GM21619 (cell line): Measurements from ENCODE around the gene CCDC157.
A peak's percentile ranks its signal among the peaks of the same experiment; 100 is the strongest.

Experiments used
- ATAC-seq: cut with Tn5 transposase; IDR thresholded peaks from one replicate; pipeline ENCODE4 v1.9.1; 2021; ENCODE audit not compliant: unreplicated experiment

The CCDC157 gene

GRCh38 chr22:30356449-30357235 lies at the start of gene CCDC157, which contains the start of gene SF3A1:
CCDC157 (plus strand) TSS chr22:30357007; CDS start chr22:30366001, 8,994 bp downstream.
SF3A1 (minus strand) TSS chr22:30356894; CDS start chr22:30356792, 102 bp downstream.
- ATAC-seq = peak; percentile 82

GRCh38 chr22:30307041-30307574 lies 49.7 kb upstream of the CCDC157 start:
- no peak for ATAC-seq

DNA sequence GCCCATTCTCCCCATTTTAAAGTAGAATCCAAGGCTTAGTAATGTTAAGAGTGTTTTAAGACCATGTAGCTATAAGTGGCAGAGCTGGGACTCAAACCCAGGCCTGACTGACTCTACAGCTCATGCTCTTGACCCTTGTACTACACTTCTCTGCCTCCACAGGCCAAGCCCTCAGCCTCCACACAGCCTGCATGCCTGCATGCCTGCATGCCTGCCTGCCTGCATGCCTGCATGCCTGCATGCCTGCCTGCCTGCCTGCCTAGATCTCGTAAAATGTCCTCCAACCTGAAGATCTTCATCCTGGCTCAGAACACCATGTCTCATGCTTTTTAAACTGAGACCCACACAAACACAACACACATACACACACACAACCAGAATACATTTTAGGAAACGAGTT lies 48.7 kb upstream of the CCDC157 start:
- no peak for ATAC-seq

DNA sequence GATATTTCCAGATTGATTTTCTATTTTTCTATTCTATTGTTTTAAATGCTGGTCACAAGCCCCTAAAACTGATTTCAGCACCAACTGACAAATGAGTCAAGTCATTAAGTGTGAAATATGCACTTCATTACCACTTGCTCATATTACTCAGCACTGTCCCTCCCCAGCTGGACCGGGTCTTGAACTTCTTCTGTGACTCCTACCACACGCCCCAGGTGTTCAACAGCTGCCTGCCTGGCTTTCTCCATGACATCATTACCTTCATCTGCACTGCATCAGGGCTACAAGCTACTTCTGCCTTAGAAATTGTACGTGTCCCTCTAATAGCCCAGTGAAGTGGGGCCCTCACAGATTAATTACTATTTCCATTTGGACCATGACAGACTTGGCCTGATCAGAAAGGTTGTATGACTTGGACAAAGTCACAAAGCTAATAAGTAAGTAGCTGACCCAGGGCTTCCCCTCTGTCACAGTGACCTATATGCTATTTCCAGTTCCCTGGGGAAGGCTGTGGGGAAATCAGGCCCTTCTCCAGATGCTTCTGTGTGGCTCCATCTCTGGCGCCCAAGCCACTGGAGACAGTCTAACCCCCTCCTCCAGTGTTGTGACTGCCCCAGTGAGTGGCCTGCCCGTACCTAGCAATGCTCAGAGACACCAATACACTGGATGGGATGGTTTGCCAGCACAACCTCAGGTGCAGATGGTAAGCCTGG lies 48.1 kb upstream of the CCDC157 start:
- no peak for ATAC-seq

GRCh38 chr22:30309951-30310741 lies 46.7 kb upstream of the CCDC157 start:
- ATAC-seq = no peak

GRCh38 chr22:30310881-30311771 lies 45.7 kb upstream of the CCDC157 start:
- ATAC-seq = no peak

DNA sequence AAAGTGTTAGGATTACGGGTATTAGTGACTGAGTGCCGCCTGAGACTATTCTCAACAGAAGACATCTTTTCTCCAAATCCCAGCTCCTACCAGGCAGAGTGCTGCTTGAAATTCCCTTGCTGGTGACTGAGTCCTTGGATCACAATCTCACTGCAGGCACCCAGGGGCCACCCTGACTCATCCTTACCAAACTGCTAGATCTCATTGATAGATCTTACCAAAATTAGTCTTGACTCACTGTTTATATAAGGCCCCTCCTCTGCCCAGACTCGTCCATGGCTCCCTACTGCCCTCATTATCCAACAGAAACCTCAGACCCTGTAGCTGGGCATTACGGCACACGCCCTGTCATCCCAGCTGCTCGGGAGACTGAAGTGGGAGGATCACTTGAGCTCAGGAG lies 44.8 kb upstream of the CCDC157 start:
- ATAC-seq = no peak

DNA sequence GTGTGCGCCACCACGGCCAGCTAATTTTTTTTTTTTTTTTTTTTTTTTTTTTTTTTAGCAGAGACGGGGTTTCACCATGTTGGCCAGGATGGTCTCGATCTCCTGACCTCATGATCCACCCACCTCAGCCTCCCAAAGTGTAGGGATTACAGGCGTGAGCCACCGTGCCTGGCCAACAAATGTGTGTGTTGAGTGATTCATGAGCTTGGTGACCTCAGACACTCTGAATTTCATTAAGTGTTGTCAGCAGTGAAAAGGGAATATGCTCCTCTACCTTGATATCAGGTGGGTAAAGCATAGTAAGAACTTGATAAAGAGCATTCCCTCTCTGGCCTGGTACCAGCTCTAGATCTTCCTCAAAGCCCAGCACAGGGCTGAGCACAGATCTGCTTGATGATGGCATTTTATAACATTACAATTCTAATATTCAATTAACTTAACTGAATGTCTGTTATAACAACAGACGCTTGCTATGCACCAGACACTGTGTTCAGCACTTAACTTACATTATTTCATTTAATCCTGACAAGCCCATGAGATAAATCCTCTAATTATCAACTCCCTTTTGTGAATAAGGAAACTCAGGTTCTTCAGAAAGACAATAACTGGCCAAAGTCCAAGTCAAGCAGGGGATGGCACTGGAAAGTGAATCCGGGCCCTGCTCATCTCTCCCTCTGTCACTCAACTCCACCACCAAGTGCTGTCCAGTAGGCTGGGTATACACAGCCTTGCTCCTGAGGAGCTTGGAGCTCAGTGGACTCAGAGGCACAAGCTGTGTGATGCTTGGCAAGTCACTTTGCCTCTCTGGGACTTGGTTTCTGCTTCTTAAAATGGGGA lies 43.1 kb upstream of the CCDC157 start:
- ATAC-seq = no peak

DNA sequence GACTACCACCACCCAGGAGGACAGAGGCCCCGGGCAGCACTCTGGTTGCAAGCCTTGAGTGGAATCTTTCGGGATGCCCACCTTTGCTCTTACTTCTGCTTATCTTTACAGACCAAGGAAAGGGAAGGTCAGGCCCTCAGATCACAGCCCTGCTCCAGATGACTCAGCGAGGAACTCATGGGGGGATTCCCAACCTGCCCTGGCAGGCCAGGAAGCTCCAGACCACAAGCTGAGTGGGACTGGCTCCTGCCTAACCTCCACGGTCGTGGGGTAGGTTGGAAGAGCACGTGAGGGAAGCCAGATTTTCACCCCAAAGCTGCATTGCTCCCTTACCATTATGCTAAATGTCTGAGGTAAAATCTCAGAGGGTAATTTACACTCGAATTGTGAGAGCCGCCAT lies 41.9 kb upstream of the CCDC157 start:
- ATAC-seq = peak; percentile 36

DNA sequence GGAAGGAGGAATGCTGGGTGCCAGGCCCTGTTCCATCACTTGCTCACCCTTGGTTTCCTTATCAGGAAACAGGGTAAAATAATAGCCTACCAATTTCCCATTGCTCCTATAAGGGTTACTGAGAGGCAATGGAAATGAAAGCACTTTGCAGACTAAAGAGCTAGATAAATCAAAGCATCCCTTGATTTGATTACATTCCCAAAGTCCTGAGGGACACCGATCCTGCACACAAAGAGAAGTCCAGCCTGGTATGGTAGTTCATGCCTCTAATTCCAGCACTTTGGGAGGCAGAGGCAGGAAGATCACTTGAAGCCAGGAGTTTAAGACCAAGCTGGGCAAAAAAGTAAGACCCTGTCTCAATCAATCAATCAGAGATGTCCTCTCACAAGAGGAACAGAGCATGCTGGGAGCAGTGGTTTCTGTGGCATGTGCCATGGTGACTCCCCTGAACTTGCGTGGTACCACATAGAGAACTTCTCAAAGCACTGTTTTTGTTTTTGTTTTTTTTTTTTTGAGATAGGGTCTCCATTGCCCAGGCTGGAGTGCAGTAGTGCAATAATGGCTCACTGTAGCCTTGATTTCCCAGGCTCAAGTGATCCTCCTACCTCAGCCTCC lies 40.7 kb upstream of the CCDC157 start:
- no peak for ATAC-seq

- ATAC-seq = no peak
Measured at GRCh38 chr22:30317778-30318177, 39.0 kb upstream of the CCDC157 start.

- ATAC-seq = no peak
Measured at GRCh38 chr22:30318799-30319419, 37.9 kb upstream of the CCDC157 start.

- no peak for ATAC-seq
Measured at GRCh38 chr22:30320021-30320556, 36.7 kb upstream of the CCDC157 start.

- no peak for ATAC-seq
Measured at GRCh38 chr22:30321461-30321860, 35.3 kb upstream of the CCDC157 start.

- no peak for ATAC-seq
Measured at GRCh38 chr22:30323246-30323645, 33.6 kb upstream of the CCDC157 start.

DNA sequence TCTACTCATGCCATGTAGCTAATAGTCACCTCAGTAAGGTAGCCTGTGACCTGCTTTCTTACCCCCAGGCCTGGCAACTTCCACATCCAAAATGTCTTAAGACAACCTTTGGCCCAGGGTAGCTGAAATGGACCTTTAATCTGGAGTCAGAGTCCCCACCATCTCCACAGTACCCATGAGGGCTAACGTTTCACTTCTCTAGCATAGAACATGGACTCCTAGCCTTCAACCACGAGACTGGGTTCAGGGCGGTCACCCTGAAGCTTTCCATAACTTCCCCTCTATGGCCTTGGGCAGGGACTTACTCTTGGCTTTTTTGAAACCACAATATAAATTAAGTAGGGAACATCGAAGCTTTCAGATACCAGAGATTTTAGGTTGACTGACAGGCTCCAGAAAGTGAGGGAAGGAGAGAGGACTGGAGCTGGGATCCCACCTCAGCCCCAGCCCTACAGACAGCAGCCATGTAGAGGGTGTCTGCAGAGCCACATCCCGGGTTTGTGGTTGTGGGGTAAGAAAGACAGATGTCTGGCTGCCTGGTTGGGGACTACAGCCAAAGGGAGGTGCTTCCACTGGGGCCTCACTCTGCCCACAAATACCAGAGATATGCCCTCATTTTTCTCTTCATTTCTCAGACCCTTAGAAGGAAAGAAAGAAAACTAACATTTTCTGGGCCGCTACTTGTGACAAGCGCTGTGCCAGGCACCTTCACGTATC lies 32.6 kb upstream of the CCDC157 start:
- ATAC-seq = no peak

- no peak for ATAC-seq
Measured at GRCh38 chr22:30325065-30325720, 31.6 kb upstream of the CCDC157 start.
